Breast epithelium (tissue), 4 donors: Measurements from ENCODE around the gene TENM3. TPM values are rescaled to one million over a fixed set of nuclear protein-coding genes. Genes with fewer than 3 reads are reported as not detected.

Source experiments
- DNase-seq, 2 donors: peaks; one replicate each; pipeline ENCODE4 v3.0.0-alpha.2; 2019; ENCODE audit warnings: low spot score in 2 of 2
- H3K27ac ChIP-seq, 2 donors: fragments of 200-600 bp; sonication (generic) in 1 of 2; one replicate each; pipeline ENCODE4 v1.5.1; 2016 to 2019; ENCODE audit warnings: mild to moderate bottlenecking in 1 of 2
- H3K27me3 ChIP-seq, 2 donors: fragments of 200-600 bp; sonication (generic) in 1 of 2; one replicate each; pipeline versions ENCODE4 v1.5.1 to v1.6.0; 2017 to 2019; ENCODE audit warnings: control low read depth in 1 of 2, mild to moderate bottlenecking in 1 of 2
- H3K36me3 ChIP-seq: fragments of 200-600 bp; one replicate; pipeline ENCODE4 v1.5.1; 2019
- H3K4me1 ChIP-seq, 2 donors: fragments of 200-600 bp; sonication (generic); one replicate each; pipeline ENCODE4 v1.5.1; 2016 to 2019; ENCODE audit warnings: control low read depth in 1 of 2
- H3K4me3 ChIP-seq, 3 donors: fragments of 200-600 bp; sonication (generic); 1 replicate in 2 of 3; 2 replicates in 1 of 3; pipeline ENCODE4 v1.5.1; 2016 to 2019; ENCODE audit warnings: mild to moderate bottlenecking in 3 of 3, moderate library complexity in 2 of 3
- H3K9me3 ChIP-seq, 2 donors: fragments of 200-600 bp; sonication (generic) in 1 of 2; one replicate each; pipeline ENCODE4 v1.5.1; 2016 to 2019; ENCODE audit warnings: control low read depth in 1 of 2
- CTCF ChIP-seq, 3 donors: fragments of 450-650 bp; IDR thresholded peaks; one replicate each; pipeline ENCODE4 v1.5.1; 2016 to 2017; ENCODE audit warnings: antibody characterized with exemption in 3 of 3, mild to moderate bottlenecking in 3 of 3, moderate library complexity in 3 of 3
- POLR2A ChIP-seq: fragments of 450-650 bp; IDR thresholded peaks from one replicate; pipeline ENCODE4 v1.6.1; 2016; ENCODE audit warnings: antibody characterized with exemption, mild to moderate bottlenecking, moderate library complexity
- POLR2AphosphoS5 ChIP-seq, 3 donors: sonication (generic); formaldehyde crosslinking; IDR thresholded peaks; one replicate each; pipeline ENCODE4 v1.6.1; 2017; ENCODE audit warnings: antibody characterized with exemption in 3 of 3
- intact Hi-C: fragments of 100-400 bp; cut with DNase I; formaldehyde crosslinking; loops from one replicate; pipeline ENCODE4 v1.15.1; 2023; ENCODE audit warnings: low total_unique reads
- total RNA-seq, 3 donors: library from RNA; depleted of rRNA; stranded (reverse); fragments of >200 nt; gene quantifications; one replicate each; pipeline ENCODE4 v1.1.0, GENCODE V29; 2016

Gene TENM3
- total RNA-seq, 3 donors from 2014 or later: 4.6 to 30.6 (median 8.8) TPM

- Histone ChIP-seq H3K4me1 (no peaks in the 10 kb centered on the region), H3K27me3 (no peaks in the 10 kb centered on the region), H3K9me3 (no peaks in the 10 kb centered on the region), H3K4me3 (no peak overlapping the region), H3K27ac (no peak overlapping the region), H3K36me3 (no peaks in the 10 kb centered on the region)
- DNase-seq: no peak
- TF ChIP-seq POLR2AphosphoS5 (IDR thresholded peaks at IDR 0.05) (no peak), POLR2A (no peak), CTCF (IDR thresholded peaks at IDR 0.05) (no peak)
- intact Hi-C loops: no loop called here
Measured at GRCh38 chr4:182488896-182489295, 245.7 kb downstream of the TENM3 start.

DNA sequence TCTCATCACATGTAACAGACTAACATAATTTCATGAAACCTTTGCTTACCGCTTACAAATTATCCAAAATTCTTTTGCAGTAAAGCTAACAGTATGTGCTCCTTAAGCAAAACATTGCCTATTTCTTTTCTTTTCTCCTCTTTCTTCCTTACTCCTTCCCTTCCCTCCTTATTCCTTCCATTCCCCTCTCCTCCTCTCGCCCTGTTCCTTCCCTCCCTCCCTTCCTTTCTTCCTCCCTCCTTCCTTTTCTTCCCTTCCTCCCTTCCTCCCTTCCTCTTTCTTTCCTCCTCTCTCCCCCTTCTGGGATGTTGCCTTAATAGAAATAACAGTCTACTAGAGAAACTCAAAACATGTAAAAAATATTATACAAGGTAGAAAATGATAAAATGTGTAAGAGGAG is 246.4 kb downstream of the TENM3 start:
- no peak for DNase-seq
- Histone ChIP-seq H3K4me1 (no peaks in the 10 kb centered on the region), H3K27me3 (no peaks in the 10 kb centered on the region), H3K4me3 (no peak overlapping the region), H3K36me3 (no peaks in the 10 kb centered on the region), H3K9me3 (no peaks in the 10 kb centered on the region), H3K27ac (no peak overlapping the region)
- TF ChIP-seq POLR2AphosphoS5 (IDR thresholded peaks at IDR 0.05) (no peak), POLR2A (no peak), CTCF (IDR thresholded peaks at IDR 0.05) (no peak)
- intact Hi-C loops: no loop called here

GRCh38 chr4:182491719-182492118 is 248.5 kb downstream of the TENM3 start:
- H3K9me3 ChIP-seq: no peaks in the 10 kb centered on the region
- H3K27ac ChIP-seq: no peak overlapping the region
- no peak for TF ChIP-seq POLR2A
- TF ChIP-seq CTCF (IDR thresholded peaks at IDR 0.05): no peak
- no peak for TF ChIP-seq POLR2AphosphoS5 (IDR thresholded peaks at IDR 0.05)
- no peaks in the 10 kb centered on the region for H3K27me3 ChIP-seq
- H3K4me3 ChIP-seq: no peak overlapping the region
- intact Hi-C loops: no loop called here
- no peaks in the 10 kb centered on the region for H3K36me3 ChIP-seq
- DNase-seq: no peak
- no peaks in the 10 kb centered on the region for H3K4me1 ChIP-seq

GRCh38 chr4:182492423-182492822 is 249.2 kb downstream of the TENM3 start:
- intact Hi-C loops: no loop called here
- no peaks in the 10 kb centered on the region for H3K36me3 ChIP-seq
- no peaks in the 10 kb centered on the region for H3K27me3 ChIP-seq
- H3K27ac ChIP-seq: no peak overlapping the region
- TF ChIP-seq CTCF (IDR thresholded peaks at IDR 0.05): no peak
- TF ChIP-seq POLR2AphosphoS5 (IDR thresholded peaks at IDR 0.05): no peak
- no peak for TF ChIP-seq POLR2A
- no peaks in the 10 kb centered on the region for H3K4me1 ChIP-seq
- no peak for DNase-seq
- no peaks in the 10 kb centered on the region for H3K9me3 ChIP-seq
- no peak overlapping the region for H3K4me3 ChIP-seq

DNA sequence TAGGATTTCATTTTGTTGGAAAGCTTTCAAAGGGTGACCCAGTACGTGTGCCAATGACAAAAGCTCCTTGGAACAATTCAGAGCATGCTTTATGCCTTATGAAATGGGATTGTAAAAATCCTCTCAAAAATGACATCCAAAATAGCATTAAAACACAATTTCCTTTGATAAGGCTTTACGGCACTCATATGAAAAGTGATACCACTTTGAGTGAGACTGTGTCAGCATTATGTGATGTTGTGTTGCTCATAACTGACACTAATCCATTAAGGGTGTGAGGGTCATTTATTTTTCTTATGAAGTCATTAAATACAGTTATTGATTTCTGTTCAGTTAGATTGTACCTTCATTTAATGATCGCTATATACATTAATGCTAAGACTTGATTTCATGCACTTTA is 250.2 kb downstream of the TENM3 start:
- no peaks in the 10 kb centered on the region for H3K4me1 ChIP-seq
- no peak overlapping the region for H3K4me3 ChIP-seq
- intact Hi-C loops: no loop called here
- no peaks in the 10 kb centered on the region for H3K27me3 ChIP-seq
- no peaks in the 10 kb centered on the region for H3K36me3 ChIP-seq
- TF ChIP-seq POLR2A (no peak), POLR2AphosphoS5 (IDR thresholded peaks at IDR 0.05) (no peak), CTCF (IDR thresholded peaks at IDR 0.05) (no peak)
- no peaks in the 10 kb centered on the region for H3K9me3 ChIP-seq
- H3K27ac ChIP-seq: no peak overlapping the region
- no peak for DNase-seq
